ENCODE measurements around the gene RREB1. TPM values are rescaled to one million over a fixed set of nuclear protein-coding genes. Genes with fewer than 3 reads are reported as not detected.

The RREB1 gene
- total RNA-seq, 4 donors from 2014 or later, result 73.9 to 214 (median 107) TPM

- Histone ChIP-seq H3K36me3 (no peaks in the 10 kb centered on the region), H3K27me3 (no peaks in the 10 kb centered on the region), H3K27ac (no peak overlapping the region), H3K4me1 (peaks cover 0 to 11% (median 0%) of the 10 kb centered on the region in 4 donors), H3K4me3 (no peak overlapping the region), H3K9me3 (no peaks in the 10 kb centered on the region)
- WGBS, 2 donors (ENCODE audit: low coverage in 1 of 2), result 60 to 62% methylated on average over 2 to 3 of the region's 3 CpGs
- intact Hi-C loops (cut with DNase I; ENCODE audit: low total_unique reads) (no loop called here), in situ Hi-C loops (cut with MboI; ENCODE audit: low pct_ligation_motif_present in 1 of 4, low pct_unique_long_range_greater_than_20kb in 1 of 4, low sequenced_read_pairs in 3 of 4) (loop anchor here in 1 of 4 donors (25.0 kb wide), 1 partner anchor 137 kb away; no protein-coding TSS in a partner anchor)
- TF ChIP-seq EP300 (IDR thresholded peaks at IDR 0.05; ENCODE audit: low read depth), result no peak
- TF ChIP-seq, protein P1, sequence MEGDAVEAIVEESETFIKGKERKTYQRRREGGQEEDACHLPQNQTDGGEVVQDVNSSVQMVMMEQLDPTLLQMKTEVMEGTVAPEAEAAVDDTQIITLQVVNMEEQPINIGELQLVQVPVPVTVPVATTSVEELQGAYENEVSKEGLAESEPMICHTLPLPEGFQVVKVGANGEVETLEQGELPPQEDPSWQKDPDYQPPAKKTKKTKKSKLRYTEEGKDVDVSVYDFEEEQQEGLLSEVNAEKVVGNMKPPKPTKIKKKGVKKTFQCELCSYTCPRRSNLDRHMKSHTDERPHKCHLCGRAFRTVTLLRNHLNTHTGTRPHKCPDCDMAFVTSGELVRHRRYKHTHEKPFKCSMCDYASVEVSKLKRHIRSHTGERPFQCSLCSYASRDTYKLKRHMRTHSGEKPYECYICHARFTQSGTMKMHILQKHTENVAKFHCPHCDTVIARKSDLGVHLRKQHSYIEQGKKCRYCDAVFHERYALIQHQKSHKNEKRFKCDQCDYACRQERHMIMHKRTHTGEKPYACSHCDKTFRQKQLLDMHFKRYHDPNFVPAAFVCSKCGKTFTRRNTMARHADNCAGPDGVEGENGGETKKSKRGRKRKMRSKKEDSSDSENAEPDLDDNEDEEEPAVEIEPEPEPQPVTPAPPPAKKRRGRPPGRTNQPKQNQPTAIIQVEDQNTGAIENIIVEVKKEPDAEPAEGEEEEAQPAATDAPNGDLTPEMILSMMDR (IDR thresholded peaks at IDR 0.05), result no peak
- DNase-seq, result no peak
These were observed 7.5 kb upstream of the RREB1 start for GRCh38 chr6:7100072-7100752.

- DNase-seq, result no peak
- TF ChIP-seq EP300 (IDR thresholded peaks at IDR 0.05; ENCODE audit: low read depth), result no peak
- TF ChIP-seq POLR2AphosphoS5 (IDR thresholded peaks at IDR 0.05), result no peak
- in situ Hi-C loops (cut with MboI; ENCODE audit: low pct_ligation_motif_present in 1 of 4, low pct_unique_long_range_greater_than_20kb in 1 of 4, low sequenced_read_pairs in 3 of 4), result loop anchor here in 1 of 4 donors (25.0 kb wide), 1 partner anchor 137 kb away; no protein-coding TSS in a partner anchor
- no peaks in the 10 kb centered on the region for H3K9me3 ChIP-seq
- intact Hi-C loops (cut with DNase I; ENCODE audit: low total_unique reads), result no loop called here
- H3K4me1 ChIP-seq, result peaks cover 0 to 11% (median 0%) of the 10 kb centered on the region in 4 donors
- WGBS, 2 donors (ENCODE audit: low coverage in 1 of 2), result 91% methylated on average over 10 of the region's 10 CpGs; no CpG with 5 or more reads in 1 of the 2 donors
- no peak overlapping the region for H3K4me3 ChIP-seq
- no peaks in the 10 kb centered on the region for H3K27me3 ChIP-seq
- no peaks in the 10 kb centered on the region for H3K36me3 ChIP-seq
- no peak overlapping the region for H3K27ac ChIP-seq
These were observed 7.0 kb upstream of the RREB1 start for GRCh38 chr6:7100753-7101081.

GRCh38 chr6:7101290-7101689 is 6.5 kb upstream of the RREB1 start:
- peaks cover 0 to 13% (median 2%) of the 10 kb centered on the region in 4 donors for H3K4me1 ChIP-seq
- intact Hi-C loops (cut with DNase I; ENCODE audit: low total_unique reads), result no loop called here
- WGBS, 2 donors (ENCODE audit: low coverage in 1 of 2), result 92 to 93% methylated on average over 8 of the region's 8 CpGs
- H3K27me3 ChIP-seq, result no peaks in the 10 kb centered on the region
- no peaks in the 10 kb centered on the region for H3K36me3 ChIP-seq
- no peak for DNase-seq
- in situ Hi-C loops (cut with MboI; ENCODE audit: low pct_ligation_motif_present in 1 of 4, low pct_unique_long_range_greater_than_20kb in 1 of 4, low sequenced_read_pairs in 3 of 4), result loop anchor here in 1 of 4 donors (25.0 kb wide), 1 partner anchor 136 kb away; no protein-coding TSS in a partner anchor
- no peaks in the 10 kb centered on the region for H3K9me3 ChIP-seq
- no peak overlapping the region for H3K4me3 ChIP-seq
- no peak for TF ChIP-seq POLR2A (IDR thresholded peaks at IDR 0.05)
- no peak for TF ChIP-seq POLR2AphosphoS5 (IDR thresholded peaks at IDR 0.05)
- TF ChIP-seq, protein P1 (IDR thresholded peaks at IDR 0.05), result no peak
- no peak for TF ChIP-seq EP300 (IDR thresholded peaks at IDR 0.05; ENCODE audit: low read depth)
- no peak overlapping the region for H3K27ac ChIP-seq

DNA sequence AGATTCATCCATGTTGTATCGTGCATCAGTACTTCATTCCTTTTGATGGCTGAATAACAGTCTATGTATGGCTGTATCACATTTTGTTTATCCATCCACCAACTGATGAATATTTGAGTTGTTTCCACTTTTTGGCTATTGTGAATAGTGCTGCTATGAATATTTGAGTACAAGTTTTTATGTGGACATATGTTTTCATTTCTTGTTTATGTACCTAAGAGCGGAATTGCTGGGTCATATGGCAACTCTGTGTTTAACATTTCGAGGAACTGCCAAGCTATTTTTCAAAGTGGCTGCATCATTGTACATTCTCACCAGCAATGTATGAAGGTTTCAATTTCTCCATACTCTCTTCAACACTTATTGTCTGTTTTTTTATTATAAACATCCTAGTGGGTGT is 3.0 kb upstream of the RREB1 start:
- Histone ChIP-seq H3K36me3 (no peaks in the 10 kb centered on the region), H3K27me3 (no peaks in the 10 kb centered on the region), H3K4me3 (no peak overlapping the region), H3K27ac (no peak overlapping the region), H3K9me3 (no peaks in the 10 kb centered on the region), H3K4me1 (peaks cover 0 to 20% (median 11%) of the 10 kb centered on the region in 4 donors)
- intact Hi-C loops (cut with DNase I; ENCODE audit: low total_unique reads), result loop anchor here (5.0 kb wide), 2 partner anchors 53 to 138 kb away; no protein-coding TSS in a partner anchor
- no peak for TF ChIP-seq EP300 (IDR thresholded peaks at IDR 0.05; ENCODE audit: low read depth)
- TF ChIP-seq, protein P1 (IDR thresholded peaks at IDR 0.05), result no peak
- TF ChIP-seq POLR2AphosphoS5 (IDR thresholded peaks at IDR 0.05), result no peak
- TF ChIP-seq POLR2A (IDR thresholded peaks at IDR 0.05), result no peak
- WGBS, 2 donors (ENCODE audit: low coverage in 1 of 2), result 92 to 94% methylated on average over 3 of the region's 3 CpGs
- DNase-seq, result no peak
- in situ Hi-C loops (cut with MboI; ENCODE audit: low pct_ligation_motif_present in 1 of 4, low pct_unique_long_range_greater_than_20kb in 1 of 4, low sequenced_read_pairs in 3 of 4), result loop anchor here in 1 of 4 donors (25.0 kb wide), 1 partner anchor 133 kb away; no protein-coding TSS in a partner anchor

Measured in transverse colon (tissue), 4 donors.